ENCODE data around the gene TERT. TPM values are rescaled to one million over a fixed set of nuclear protein-coding genes. Genes with fewer than 3 reads are reported as not detected.
A peak's percentile ranks its signal among the peaks of the same experiment; 100 is the strongest.

Gene TERT
- total and polyA plus RNA-seq, 2 of the 13 experiments (the other 11 are each of a cell fraction or from before 2014, with no cell fraction given), result 4.3 to 5.9 TPM

DNA sequence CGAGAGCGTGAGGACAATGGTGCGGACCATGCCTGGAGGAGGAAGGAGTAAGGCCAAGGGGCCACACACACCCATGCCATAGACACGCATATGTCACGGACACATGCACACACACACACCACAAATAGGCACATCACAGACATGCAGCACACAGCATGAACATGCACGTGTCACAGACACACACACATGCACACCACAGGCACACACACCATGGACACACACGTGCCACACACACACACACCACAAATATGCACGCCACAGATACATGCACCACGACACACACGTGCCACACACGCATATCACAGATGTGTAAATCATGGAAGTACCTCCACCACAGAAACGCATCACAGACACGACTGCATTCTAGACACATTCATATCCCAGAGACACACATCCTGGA lies 16.7 kb downstream of the TERT start:
- Histone ChIP-seq H3K27ac (ENCODE audit: extremely low read length, insufficient read depth, low read length) (no peak overlapping the region), H3K36me3 (replicated peaks in 1 of 2; ENCODE audit: control insufficient read depth in 1 of 2, insufficient read depth in 2 of 2, low read length in 2 of 2) (no peaks in the 10 kb centered on the region; a peak in 1 of 5 replicates), H3K4me2 (ENCODE audit: low read depth, low read length) (no peak overlapping the region), H3K27me3 (ENCODE audit: control insufficient read depth in 1 of 2, insufficient read depth in 2 of 2, low read length in 2 of 2) (peaks cover 0 to 17% of the 10 kb centered on the region in 2 experiments; a peak in 4 of 5 replicates), H4K20me1 (ENCODE audit: insufficient read depth, low read length) (no peaks in the 10 kb centered on the region), H2AFZ (ENCODE audit: low read length) (no peak overlapping the region), H3K4me3 (replicated peaks in 1 of 3; ENCODE audit: insufficient read depth in 1 of 3, low read depth in 2 of 3, low read length in 3 of 3) (no peak overlapping the region), H3K9ac (ENCODE audit: insufficient read depth, low read depth, low read length) (no peak overlapping the region), H3K79me2 (ENCODE audit: insufficient read depth, low read length) (no peaks in the 10 kb centered on the region), H3K4me1 (ENCODE audit: insufficient read depth, low read length) (no peaks in the 10 kb centered on the region), H3K9me3 (ENCODE audit: low read length) (no peaks in the 10 kb centered on the region)
- ATAC-seq (no peak), DNase-seq (ENCODE audit: low spot score) (no peak), FAIRE-seq (no peak)
- in situ Hi-C loops (cut with HindIII; ENCODE audit: extremely low pct_ligation_motif_present, low pct_unique_long_range_greater_than_20kb) (no loop called here), intact Hi-C loops (cut with micrococcal nuclease; ENCODE audit: unreplicated experiment) (no loop called here)
- no TSS peak for BruUV-seq (replicated peaks)
- ChIA-PET POLR2A (no interaction called here), CTCF (ENCODE audit: low intra/inter-chr PET ratio, low total read pairs) (no interaction called here)
- WGBS (ENCODE audit: low lambda C conversion rate), result 57% methylated on average over 11 of the region's 13 CpGs
- TF ChIP-seq, protein P1, sequence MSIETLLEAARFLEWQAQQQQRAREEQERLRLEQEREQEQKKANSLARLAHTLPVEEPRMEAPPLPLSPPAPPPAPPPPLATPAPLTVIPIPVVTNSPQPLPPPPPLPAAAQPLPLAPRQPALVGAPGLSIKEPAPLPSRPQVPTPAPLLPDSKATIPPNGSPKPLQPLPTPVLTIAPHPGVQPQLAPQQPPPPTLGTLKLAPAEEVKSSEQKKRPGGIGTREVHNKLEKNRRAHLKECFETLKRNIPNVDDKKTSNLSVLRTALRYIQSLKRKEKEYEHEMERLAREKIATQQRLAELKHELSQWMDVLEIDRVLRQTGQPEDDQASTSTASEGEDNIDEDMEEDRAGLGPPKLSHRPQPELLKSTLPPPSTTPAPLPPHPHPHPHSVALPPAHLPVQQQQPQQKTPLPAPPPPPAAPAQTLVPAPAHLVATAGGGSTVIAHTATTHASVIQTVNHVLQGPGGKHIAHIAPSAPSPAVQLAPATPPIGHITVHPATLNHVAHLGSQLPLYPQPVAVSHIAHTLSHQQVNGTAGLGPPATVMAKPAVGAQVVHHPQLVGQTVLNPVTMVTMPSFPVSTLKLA (IDR thresholded peaks at IDR 0.05), result peak; percentile 93
- TF ChIP-seq HNF4G (IDR thresholded peaks at IDR 0.05; ENCODE audit: borderline replicate concordance, low read depth, low read length) (no peak), HNF4G (CRISPR knock-in tag; IDR thresholded peaks at IDR 0.05; ENCODE audit: borderline replicate concordance, low read depth) (no peak), ZFP36 (IDR thresholded peaks at IDR 0.05; ENCODE audit: borderline replicate concordance, low read depth, low read length, partially characterized antibody) (no peak), CENPT (CRISPR knock-in tag; IDR thresholded peaks at IDR 0.05; ENCODE audit: low read depth) (no peak), MXD4 (CRISPR knock-in tag; IDR thresholded peaks at IDR 0.05) (no peak)
- TF ChIP-seq, protein P2, sequence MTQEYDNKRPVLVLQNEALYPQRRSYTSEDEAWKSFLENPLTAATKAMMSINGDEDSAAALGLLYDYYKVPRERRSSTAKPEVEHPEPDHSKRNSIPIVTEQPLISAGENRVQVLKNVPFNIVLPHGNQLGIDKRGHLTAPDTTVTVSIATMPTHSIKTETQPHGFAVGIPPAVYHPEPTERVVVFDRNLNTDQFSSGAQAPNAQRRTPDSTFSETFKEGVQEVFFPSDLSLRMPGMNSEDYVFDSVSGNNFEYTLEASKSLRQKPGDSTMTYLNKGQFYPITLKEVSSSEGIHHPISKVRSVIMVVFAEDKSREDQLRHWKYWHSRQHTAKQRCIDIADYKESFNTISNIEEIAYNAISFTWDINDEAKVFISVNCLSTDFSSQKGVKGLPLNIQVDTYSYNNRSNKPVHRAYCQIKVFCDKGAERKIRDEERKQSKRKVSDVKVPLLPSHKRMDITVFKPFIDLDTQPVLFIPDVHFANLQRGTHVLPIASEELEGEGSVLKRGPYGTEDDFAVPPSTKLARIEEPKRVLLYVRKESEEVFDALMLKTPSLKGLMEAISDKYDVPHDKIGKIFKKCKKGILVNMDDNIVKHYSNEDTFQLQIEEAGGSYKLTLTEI (CRISPR knock-in tag; conservative IDR thresholded peaks at IDR 0.05), result no peak
- TF ChIP-seq, protein P3, sequence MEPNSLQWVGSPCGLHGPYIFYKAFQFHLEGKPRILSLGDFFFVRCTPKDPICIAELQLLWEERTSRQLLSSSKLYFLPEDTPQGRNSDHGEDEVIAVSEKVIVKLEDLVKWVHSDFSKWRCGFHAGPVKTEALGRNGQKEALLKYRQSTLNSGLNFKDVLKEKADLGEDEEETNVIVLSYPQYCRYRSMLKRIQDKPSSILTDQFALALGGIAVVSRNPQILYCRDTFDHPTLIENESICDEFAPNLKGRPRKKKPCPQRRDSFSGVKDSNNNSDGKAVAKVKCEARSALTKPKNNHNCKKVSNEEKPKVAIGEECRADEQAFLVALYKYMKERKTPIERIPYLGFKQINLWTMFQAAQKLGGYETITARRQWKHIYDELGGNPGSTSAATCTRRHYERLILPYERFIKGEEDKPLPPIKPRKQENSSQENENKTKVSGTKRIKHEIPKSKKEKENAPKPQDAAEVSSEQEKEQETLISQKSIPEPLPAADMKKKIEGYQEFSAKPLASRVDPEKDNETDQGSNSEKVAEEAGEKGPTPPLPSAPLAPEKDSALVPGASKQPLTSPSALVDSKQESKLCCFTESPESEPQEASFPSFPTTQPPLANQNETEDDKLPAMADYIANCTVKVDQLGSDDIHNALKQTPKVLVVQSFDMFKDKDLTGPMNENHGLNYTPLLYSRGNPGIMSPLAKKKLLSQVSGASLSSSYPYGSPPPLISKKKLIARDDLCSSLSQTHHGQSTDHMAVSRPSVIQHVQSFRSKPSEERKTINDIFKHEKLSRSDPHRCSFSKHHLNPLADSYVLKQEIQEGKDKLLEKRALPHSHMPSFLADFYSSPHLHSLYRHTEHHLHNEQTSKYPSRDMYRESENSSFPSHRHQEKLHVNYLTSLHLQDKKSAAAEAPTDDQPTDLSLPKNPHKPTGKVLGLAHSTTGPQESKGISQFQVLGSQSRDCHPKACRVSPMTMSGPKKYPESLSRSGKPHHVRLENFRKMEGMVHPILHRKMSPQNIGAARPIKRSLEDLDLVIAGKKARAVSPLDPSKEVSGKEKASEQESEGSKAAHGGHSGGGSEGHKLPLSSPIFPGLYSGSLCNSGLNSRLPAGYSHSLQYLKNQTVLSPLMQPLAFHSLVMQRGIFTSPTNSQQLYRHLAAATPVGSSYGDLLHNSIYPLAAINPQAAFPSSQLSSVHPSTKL (CRISPR knock-in tag; IDR thresholded peaks at IDR 0.05), result no peak

Data from HepG2 (cell line).